Central memory CD8-positive, alpha-beta T cell (primary cell): ENCODE results near the gene ATG9A.

Experiments used
- ATAC-seq: fragments of 150-1000 bp; cut with Tn5 transposase; replicated peaks from 2 replicates; pipeline ENCODE4 v1.10.0; 2022; ENCODE audit warnings: mild to moderate bottlenecking, moderate FRiP score, moderate number of reproducible peaks; ENCODE audit not compliant: poor library complexity, severe bottlenecking; ENCODE audit errors: extremely low read depth
- DNase-seq, 2 donors: peaks; one replicate each; pipeline ENCODE4 v3.0.0; 2021; ENCODE audit warnings: low spot score in 2 of 2
- H3K27ac Mint-ChIP-seq: one replicate; pipeline ENCODE4 v1.8.0; 2022; ENCODE audit warnings: low read depth, mild to moderate bottlenecking, moderate library complexity, mixed read lengths
- H3K27me3 Mint-ChIP-seq: one replicate; pipeline ENCODE4 v1.8.0; 2022; ENCODE audit warnings: mixed read lengths
- H3K36me3 Mint-ChIP-seq: one replicate; pipeline ENCODE4 v1.8.0; 2022; ENCODE audit warnings: mild to moderate bottlenecking, moderate library complexity, mixed read lengths; ENCODE audit not compliant: insufficient read depth
- H3K4me1 Mint-ChIP-seq: one replicate; pipeline ENCODE4 v1.8.0; 2022; ENCODE audit warnings: mixed read lengths
- H3K4me3 Mint-ChIP-seq: one replicate; pipeline ENCODE4 v1.8.0; 2022; ENCODE audit warnings: mild to moderate bottlenecking, moderate library complexity, mixed read lengths
- H3K9me3 Mint-ChIP-seq: one replicate; pipeline ENCODE4 v1.8.0; 2022; ENCODE audit warnings: mixed read lengths

The ATG9A gene

GRCh38 chr2:219228041-219228910 is 1.2 kb downstream of the ATG9A start:
- Mint-ChIP-seq H3K36me3 (peaks cover 39% of the 10 kb centered on the region), H3K4me1 (peaks cover 61% of the 10 kb centered on the region)
- no peak for ATAC-seq

DNA sequence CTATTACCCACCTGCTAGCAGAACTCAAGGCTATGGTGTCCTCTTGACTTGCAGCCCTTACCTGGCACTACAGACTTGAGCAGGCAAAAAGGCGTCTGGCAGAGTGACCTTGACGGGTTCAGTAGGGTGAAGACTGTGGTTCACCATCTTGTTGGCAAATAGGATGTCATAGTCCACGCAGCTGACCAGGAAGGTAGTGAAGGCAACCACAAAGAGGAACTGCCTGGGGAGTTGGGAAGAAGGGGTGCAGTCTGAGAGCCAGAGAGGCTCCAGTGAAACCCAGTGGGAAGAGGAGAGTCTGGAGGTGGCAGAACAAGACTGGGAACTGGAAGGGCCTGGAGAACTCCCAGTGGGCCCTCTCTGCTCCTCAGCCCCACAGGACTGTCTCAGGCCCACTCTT is 4.1 kb downstream of the ATG9A start:
- no peak overlapping the region for H3K4me3 Mint-ChIP-seq
- no peaks in the 10 kb centered on the region for H3K27me3 Mint-ChIP-seq
- H3K4me1 Mint-ChIP-seq: peaks cover 50% of the 10 kb centered on the region
- DNase-seq (no peak), ATAC-seq (no peak)
- no peaks in the 10 kb centered on the region for H3K9me3 Mint-ChIP-seq
- peaks cover 43% of the 10 kb centered on the region for H3K36me3 Mint-ChIP-seq
- peak overlapping the region; percentile 13 for H3K27ac Mint-ChIP-seq

More at GRCh38 chr2:219228041-219228910, 1.2 kb downstream of the ATG9A start:
- no peak for DNase-seq
- Mint-ChIP-seq H3K27me3 (no peaks in the 10 kb centered on the region), H3K9me3 (no peaks in the 10 kb centered on the region), H3K4me3 (peak overlapping the region; percentile 97), H3K27ac (peak overlapping the region; percentile 72)

DNA sequence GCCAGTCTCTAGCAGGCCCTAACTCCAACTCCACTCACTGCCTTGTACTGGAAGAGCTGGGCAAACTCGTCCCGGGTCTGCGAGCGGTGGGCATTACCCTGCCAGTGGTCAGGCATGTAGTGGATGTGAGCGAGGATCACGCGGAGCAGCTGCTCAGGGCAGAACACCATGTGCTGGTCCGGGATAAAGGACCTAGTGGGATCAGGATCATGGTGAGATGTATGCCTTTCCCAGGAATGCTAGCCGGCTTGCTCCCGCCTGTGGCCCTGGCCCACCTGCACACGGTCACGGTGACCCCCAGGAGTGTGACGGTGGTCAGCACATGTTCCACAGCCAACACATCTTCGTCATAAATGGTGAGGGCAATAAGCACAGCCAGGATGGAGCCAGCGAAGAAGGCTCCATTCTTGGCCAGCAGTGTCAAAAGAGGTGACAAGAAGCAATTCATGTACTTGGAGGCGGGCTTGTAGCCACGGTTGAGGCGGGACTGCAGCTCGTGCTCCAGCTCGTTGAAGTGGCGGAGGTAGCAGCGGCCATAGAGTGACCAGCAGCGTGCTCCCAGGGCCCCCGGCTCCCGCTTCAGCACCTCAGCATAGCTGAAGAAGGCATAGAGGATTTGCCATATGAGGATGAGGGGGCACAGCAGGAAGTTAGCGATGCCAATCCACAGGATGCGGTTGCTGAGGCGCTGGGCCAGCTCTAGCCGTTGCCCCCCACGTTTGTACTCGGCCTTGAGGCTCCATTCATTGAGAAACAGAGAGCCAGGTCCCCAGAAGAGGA is 5.4 kb downstream of the ATG9A start:
- no peaks in the 10 kb centered on the region for H3K27me3 Mint-ChIP-seq
- no peak for DNase-seq
- H3K4me3 Mint-ChIP-seq: no peak overlapping the region
- H3K27ac Mint-ChIP-seq: no peak overlapping the region
- H3K4me1 Mint-ChIP-seq: peaks cover 39% of the 10 kb centered on the region
- no peak for ATAC-seq
- no peaks in the 10 kb centered on the region for H3K9me3 Mint-ChIP-seq
- H3K36me3 Mint-ChIP-seq: peaks cover 41% of the 10 kb centered on the region

- no peaks in the 10 kb centered on the region for H3K27me3 Mint-ChIP-seq
- H3K4me3 Mint-ChIP-seq: no peak overlapping the region
- ATAC-seq (no peak), DNase-seq (no peak)
- no peaks in the 10 kb centered on the region for H3K9me3 Mint-ChIP-seq
- peaks cover 29% of the 10 kb centered on the region for H3K4me1 Mint-ChIP-seq
- H3K27ac Mint-ChIP-seq: no peak overlapping the region
- peaks cover 41% of the 10 kb centered on the region for H3K36me3 Mint-ChIP-seq
Measured at GRCh38 chr2:219221957-219222518, 7.4 kb downstream of the ATG9A start.

GRCh38 chr2:219220652-219221402 is 8.6 kb downstream of the ATG9A start:
- H3K36me3 Mint-ChIP-seq: peaks cover 39% of the 10 kb centered on the region

DNA sequence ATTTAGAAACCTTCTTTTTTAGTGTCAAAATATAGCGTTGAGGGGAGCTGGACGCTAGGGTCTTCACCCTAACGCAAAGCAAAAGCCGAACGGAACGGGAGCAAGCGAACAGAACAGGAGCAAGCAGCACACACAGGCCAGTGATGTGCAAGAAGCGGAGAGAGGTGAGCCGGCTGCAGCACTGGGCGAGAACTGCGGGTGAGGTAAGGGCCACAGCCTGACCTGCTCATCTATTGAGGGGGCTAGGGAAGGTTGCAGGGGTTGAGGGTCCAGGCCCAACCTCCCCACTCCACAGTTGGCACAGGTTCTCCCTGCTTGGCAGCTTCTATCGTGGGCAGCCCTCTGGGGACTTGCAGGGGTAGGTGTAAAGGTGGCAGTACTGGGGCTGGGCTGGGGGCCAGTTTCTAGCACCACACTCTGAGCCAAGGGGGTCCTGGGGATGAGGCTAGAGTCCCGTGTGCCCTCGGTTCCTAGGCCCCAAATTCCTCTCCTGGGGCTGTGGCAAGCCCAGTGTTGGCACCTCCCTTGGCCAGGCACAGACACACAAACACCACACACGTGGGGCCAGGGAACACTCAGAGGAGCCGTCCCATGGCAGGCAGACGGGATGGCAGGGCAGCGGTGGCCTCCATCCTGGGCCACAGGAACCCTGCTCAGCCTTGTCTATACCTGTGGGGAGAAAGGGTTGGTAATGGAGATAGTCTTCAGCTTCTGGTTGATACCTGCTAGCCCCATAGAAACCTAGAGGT is 9.5 kb downstream of the ATG9A start:
- ATAC-seq (no peak), DNase-seq (no peak)
- peaks cover 36% of the 10 kb centered on the region for H3K36me3 Mint-ChIP-seq
- no peak overlapping the region for H3K27ac Mint-ChIP-seq
- H3K4me1 Mint-ChIP-seq: peaks cover 16% of the 10 kb centered on the region
- no peaks in the 10 kb centered on the region for H3K27me3 Mint-ChIP-seq
- H3K9me3 Mint-ChIP-seq: no peaks in the 10 kb centered on the region
- H3K4me3 Mint-ChIP-seq: no peak overlapping the region

More at GRCh38 chr2:219220652-219221402, 8.6 kb downstream of the ATG9A start:
- Mint-ChIP-seq H3K4me3 (no peak overlapping the region), H3K27ac (no peak overlapping the region), H3K9me3 (no peaks in the 10 kb centered on the region), H3K27me3 (no peaks in the 10 kb centered on the region), H3K4me1 (peaks cover 23% of the 10 kb centered on the region)
- no peak for DNase-seq
- no peak for ATAC-seq

DNA sequence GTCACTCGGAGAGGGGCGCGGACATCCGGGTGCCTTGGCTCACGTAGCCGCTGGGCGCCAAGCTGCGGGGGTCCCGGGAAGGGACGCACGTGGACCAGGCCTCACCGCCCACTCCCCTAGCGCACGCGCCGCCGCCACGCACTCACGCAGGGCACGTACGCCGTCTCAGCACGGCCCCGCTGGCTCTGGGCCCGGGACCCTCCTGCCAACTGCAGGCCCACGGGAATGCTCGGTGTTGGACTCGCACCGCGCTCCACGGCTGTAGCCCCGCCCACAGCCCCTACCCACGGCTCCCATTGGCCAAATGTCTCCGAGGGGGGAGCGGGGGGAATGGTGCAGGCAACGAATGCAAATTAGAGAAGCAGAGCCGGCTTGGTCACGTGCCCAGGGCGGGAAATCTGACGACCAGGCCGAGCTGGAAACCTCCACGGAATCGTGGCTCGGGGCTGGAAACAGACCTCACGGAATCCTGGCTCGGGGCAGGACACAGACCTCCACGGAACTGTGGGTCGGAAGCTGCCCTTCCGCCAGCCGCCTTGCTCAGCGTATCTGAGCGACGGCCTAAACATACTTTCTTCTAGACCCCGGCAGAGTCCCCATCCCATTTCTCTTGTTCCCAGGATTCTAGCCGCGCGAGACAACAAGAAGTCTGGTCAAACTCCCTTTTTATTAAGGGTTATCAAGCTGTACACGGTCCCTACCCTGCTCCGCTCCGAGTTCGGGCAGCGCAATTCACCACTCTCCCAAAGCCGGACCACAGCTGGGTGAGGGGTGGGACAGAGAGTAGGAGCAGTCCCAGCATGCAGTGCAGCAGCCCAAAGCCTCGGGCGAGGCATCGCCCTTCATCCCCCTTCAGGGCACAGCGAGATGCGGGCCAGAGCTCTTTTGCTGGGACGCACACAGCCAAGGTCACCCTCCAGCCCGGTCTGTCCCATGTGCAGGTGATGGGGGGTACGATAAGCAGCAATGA is 10.4 kb downstream of the ATG9A start, which contains the start of gene ABCB6:
ABCB6 (minus strand) TSS at position 227 of the 970 bp plus-strand sequence. CDS start 285 bp downstream, outside the sequence.
- ATAC-seq (peak; percentile 63), DNase-seq (peak; percentile 60 to 63)
- Mint-ChIP-seq H3K9me3 (no peaks in the 10 kb centered on the region), H3K27ac (peak within 1 kb of the TSS; percentile 83), H3K4me1 (peaks cover 13% of the 10 kb centered on the region), H3K4me3 (peak within 1 kb of the TSS; percentile 79), H3K27me3 (no peaks in the 10 kb centered on the region), H3K36me3 (peaks cover 37% of the 10 kb centered on the region)

DNA sequence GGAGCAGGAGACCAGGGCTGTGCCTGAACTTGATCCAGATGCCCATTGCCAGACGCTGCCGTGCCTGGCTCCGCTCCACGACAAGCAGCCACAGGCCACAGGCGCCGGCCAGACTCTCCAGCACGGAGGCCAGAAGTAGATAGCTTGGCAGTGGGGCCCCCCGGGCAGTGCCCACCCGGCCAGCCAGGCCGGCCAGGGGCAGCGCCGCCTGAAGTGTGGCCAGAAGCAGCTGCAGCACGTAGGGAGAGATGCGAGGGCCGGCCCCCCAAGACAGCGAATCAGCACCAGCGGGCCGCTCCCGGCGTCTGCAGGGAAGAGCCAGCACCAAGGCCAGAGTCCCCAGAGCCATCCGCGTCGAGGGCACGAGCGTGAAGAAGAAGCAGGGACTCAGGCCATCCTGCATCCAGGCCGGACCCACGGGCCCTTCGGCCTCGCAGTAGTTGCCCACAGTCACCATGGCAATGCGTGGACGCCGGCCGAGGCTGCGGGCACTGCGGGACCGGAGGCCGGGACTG is 11.2 kb downstream of the ATG9A start:
- ATAC-seq (peak; percentile 53), DNase-seq (no peak)
- Mint-ChIP-seq H3K27ac (peak overlapping the region; percentile 83), H3K36me3 (peaks cover 32% of the 10 kb centered on the region), H3K27me3 (no peaks in the 10 kb centered on the region), H3K9me3 (no peaks in the 10 kb centered on the region), H3K4me3 (peak overlapping the region; percentile 79), H3K4me1 (peaks cover 13% of the 10 kb centered on the region)

- Mint-ChIP-seq H3K36me3 (peaks cover 22% of the 10 kb centered on the region), H3K27ac (no peak overlapping the region), H3K9me3 (no peaks in the 10 kb centered on the region), H3K4me1 (peaks cover 10% of the 10 kb centered on the region), H3K4me3 (peak overlapping the region; percentile 7), H3K27me3 (no peaks in the 10 kb centered on the region)
- DNase-seq (no peak), ATAC-seq (no peak)
Measured at GRCh38 chr2:219216535-219216915, 12.9 kb downstream of the ATG9A start.

GRCh38 chr2:219215871-219216534 is 13.4 kb downstream of the ATG9A start:
- H3K36me3 Mint-ChIP-seq: peaks cover 24% of the 10 kb centered on the region
- no peak overlapping the region for H3K4me3 Mint-ChIP-seq
- no peak overlapping the region for H3K27ac Mint-ChIP-seq
- H3K4me1 Mint-ChIP-seq: peaks cover 12% of the 10 kb centered on the region
- no peaks in the 10 kb centered on the region for H3K9me3 Mint-ChIP-seq
- ATAC-seq: no peak
- DNase-seq: no peak
- no peaks in the 10 kb centered on the region for H3K27me3 Mint-ChIP-seq
